ENCODE results near the gene PRLR.

The PRLR gene

DNA sequence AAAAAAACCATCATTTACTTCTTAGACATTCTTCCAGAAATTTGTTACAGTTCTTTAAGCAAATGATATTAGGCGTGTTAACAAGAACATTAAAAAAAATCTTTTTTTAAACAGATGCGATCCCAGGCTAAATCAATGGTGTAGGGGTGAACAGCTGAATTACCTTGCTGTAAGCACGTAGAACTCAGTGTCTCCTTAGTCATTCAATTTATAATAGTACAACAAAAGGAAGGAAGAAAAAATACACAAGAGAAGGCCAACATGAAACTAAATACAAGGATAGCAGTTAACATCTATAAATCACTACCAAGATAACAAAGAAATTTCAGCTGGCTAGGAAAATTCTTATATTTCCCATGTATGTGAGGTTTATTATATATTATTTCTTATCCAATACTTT is 217.9 kb downstream of the PRLR start:
- TF ChIP-seq TCF12 (IDR thresholded peaks at IDR 0.05; ENCODE audit: low read depth) (no peak), RAD21 (IDR thresholded peaks at IDR 0.05; ENCODE audit: low read depth) (no peak), TAF1 (IDR thresholded peaks at IDR 0.05; ENCODE audit: low read depth) (no peak), EP300 (IDR thresholded peaks at IDR 0.05; ENCODE audit: borderline replicate concordance) (no peak), YY1 (IDR thresholded peaks at IDR 0.05; ENCODE audit: low read depth) (no peak), NFIC (IDR thresholded peaks at IDR 0.05) (no peak), ZBTB7A (IDR thresholded peaks at IDR 0.05; ENCODE audit: low read depth) (no peak), CEBPB (IDR thresholded peaks at IDR 0.05) (no peak), FOXM1 (IDR thresholded peaks at IDR 0.05; ENCODE audit: borderline replicate concordance, low read depth) (no peak), CREB1 (IDR thresholded peaks at IDR 0.05; ENCODE audit: low read depth) (no peak), EGR1 (IDR thresholded peaks at IDR 0.05) (no peak), TEAD4 (IDR thresholded peaks at IDR 0.05) (no peak)
- TF ChIP-seq, protein P1, sequence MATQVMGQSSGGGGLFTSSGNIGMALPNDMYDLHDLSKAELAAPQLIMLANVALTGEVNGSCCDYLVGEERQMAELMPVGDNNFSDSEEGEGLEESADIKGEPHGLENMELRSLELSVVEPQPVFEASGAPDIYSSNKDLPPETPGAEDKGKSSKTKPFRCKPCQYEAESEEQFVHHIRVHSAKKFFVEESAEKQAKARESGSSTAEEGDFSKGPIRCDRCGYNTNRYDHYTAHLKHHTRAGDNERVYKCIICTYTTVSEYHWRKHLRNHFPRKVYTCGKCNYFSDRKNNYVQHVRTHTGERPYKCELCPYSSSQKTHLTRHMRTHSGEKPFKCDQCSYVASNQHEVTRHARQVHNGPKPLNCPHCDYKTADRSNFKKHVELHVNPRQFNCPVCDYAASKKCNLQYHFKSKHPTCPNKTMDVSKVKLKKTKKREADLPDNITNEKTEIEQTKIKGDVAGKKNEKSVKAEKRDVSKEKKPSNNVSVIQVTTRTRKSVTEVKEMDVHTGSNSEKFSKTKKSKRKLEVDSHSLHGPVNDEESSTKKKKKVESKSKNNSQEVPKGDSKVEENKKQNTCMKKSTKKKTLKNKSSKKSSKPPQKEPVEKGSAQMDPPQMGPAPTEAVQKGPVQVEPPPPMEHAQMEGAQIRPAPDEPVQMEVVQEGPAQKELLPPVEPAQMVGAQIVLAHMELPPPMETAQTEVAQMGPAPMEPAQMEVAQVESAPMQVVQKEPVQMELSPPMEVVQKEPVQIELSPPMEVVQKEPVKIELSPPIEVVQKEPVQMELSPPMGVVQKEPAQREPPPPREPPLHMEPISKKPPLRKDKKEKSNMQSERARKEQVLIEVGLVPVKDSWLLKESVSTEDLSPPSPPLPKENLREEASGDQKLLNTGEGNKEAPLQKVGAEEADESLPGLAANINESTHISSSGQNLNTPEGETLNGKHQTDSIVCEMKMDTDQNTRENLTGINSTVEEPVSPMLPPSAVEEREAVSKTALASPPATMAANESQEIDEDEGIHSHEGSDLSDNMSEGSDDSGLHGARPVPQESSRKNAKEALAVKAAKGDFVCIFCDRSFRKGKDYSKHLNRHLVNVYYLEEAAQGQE (IDR thresholded peaks at IDR 0.05; ENCODE audit: low read depth), result no peak
- TF ChIP-seq, protein P2, sequence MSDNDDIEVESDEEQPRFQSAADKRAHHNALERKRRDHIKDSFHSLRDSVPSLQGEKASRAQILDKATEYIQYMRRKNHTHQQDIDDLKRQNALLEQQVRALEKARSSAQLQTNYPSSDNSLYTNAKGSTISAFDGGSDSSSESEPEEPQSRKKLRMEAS (IDR thresholded peaks at IDR 0.05), result no peak
- TF ChIP-seq, protein P3, sequence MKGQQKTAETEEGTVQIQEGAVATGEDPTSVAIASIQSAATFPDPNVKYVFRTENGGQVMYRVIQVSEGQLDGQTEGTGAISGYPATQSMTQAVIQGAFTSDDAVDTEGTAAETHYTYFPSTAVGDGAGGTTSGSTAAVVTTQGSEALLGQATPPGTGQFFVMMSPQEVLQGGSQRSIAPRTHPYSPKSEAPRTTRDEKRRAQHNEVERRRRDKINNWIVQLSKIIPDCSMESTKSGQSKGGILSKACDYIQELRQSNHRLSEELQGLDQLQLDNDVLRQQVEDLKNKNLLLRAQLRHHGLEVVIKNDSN (IDR thresholded peaks at IDR 0.05), result no peak

DNA sequence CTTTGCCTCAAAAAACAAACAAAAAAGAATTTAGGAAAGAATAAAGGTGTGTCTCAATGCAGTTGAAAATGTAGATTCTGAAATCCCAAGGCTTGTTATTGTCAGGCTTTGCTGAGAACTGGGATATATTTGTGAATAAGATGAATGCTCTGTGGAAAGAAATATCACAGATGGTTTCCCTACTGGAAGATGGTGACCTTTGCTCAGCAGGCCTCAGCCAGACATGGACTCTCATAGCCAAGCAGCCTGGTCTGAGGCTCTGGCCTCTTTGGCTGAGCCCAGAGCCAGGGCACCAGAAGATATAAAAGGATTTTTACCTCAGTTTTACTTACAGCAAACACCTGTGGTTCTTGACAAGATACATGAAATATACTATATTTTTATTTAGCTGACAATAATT is 219.6 kb downstream of the PRLR start:
- TF ChIP-seq TAF1 (IDR thresholded peaks at IDR 0.05; ENCODE audit: low read depth) (no peak), CEBPB (IDR thresholded peaks at IDR 0.05) (no peak), CREB1 (IDR thresholded peaks at IDR 0.05; ENCODE audit: low read depth) (no peak), RAD21 (IDR thresholded peaks at IDR 0.05; ENCODE audit: low read depth) (no peak), YY1 (IDR thresholded peaks at IDR 0.05; ENCODE audit: low read depth) (no peak), TEAD4 (IDR thresholded peaks at IDR 0.05) (no peak), TCF12 (IDR thresholded peaks at IDR 0.05; ENCODE audit: low read depth) (no peak), ZBTB7A (IDR thresholded peaks at IDR 0.05; ENCODE audit: low read depth) (no peak), EGR1 (IDR thresholded peaks at IDR 0.05) (no peak)
- TF ChIP-seq, protein P1 (IDR thresholded peaks at IDR 0.05; ENCODE audit: low read depth), result no peak
- TF ChIP-seq, protein P2 (IDR thresholded peaks at IDR 0.05), result no peak

DNA sequence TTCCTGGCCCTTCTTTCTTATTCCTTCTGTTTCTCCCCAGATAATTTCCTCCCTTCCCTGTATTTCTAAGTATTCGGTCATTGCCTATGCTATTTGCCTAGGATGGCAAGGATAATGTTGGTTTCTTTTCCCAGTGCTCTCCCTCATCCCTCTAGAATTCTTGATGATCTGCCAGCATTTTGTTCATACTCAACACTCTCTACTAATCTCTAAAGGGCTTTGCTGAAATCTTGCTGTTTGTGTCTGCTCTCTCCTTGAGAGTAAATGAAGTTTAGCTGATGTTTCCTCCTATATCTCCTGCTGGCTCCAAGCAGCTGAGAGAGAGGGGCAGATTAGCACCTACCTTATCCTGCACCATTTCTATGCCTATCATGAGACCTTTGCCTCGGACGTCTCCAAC is 220.6 kb downstream of the PRLR start:
- TF ChIP-seq, protein P1 (IDR thresholded peaks at IDR 0.05; ENCODE audit: low read depth), result no peak
- TF ChIP-seq ZBTB7A (IDR thresholded peaks at IDR 0.05; ENCODE audit: low read depth) (no peak), EGR1 (IDR thresholded peaks at IDR 0.05) (no peak)

DNA sequence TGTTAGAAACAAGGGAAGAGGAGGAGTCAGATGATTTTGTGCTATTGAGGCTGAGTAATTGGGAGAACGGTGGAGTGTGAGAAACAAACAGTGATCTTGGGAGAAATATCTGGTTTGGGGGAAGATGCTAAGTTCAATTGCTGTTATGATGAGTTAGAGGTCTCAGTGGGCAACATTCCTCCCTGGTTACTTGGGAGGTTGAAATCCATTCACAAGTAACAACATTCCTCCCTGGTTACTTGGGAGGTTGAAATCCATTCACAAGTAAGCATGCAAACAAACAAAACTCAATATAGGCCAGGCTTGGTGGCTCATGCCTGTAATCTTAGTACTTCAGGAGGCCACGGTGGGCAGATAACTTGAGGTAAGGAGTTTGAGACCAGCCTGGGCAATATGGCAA is 221.3 kb downstream of the PRLR start:
- TF ChIP-seq ZBTB7A (IDR thresholded peaks at IDR 0.05; ENCODE audit: low read depth) (no peak), CREB1 (IDR thresholded peaks at IDR 0.05; ENCODE audit: low read depth) (no peak), CEBPB (IDR thresholded peaks at IDR 0.05) (no peak), TAF1 (IDR thresholded peaks at IDR 0.05; ENCODE audit: low read depth) (no peak), TCF12 (IDR thresholded peaks at IDR 0.05; ENCODE audit: low read depth) (no peak), FOXM1 (IDR thresholded peaks at IDR 0.05; ENCODE audit: borderline replicate concordance, low read depth) (no peak), YY1 (IDR thresholded peaks at IDR 0.05; ENCODE audit: low read depth) (no peak), TEAD4 (IDR thresholded peaks at IDR 0.05) (no peak), EGR1 (IDR thresholded peaks at IDR 0.05) (no peak), NFIC (IDR thresholded peaks at IDR 0.05) (no peak)
- TF ChIP-seq, protein P1 (IDR thresholded peaks at IDR 0.05; ENCODE audit: low read depth), result no peak
- TF ChIP-seq, protein P2 (IDR thresholded peaks at IDR 0.05), result no peak
- TF ChIP-seq, protein P3 (IDR thresholded peaks at IDR 0.05), result no peak

All from Ishikawa (cell line).